GM21390 (cell line): ENCODE results near the gene IGFL3.
"Not testable (repeated sequence)": the region's sequence is repeated elsewhere in the genome, so short reads cannot be mapped to it uniquely, and the experiment has no call there.

ENCODE experiments used
- ATAC-seq: cut with Tn5 transposase; IDR thresholded peaks from one replicate; pipeline ENCODE4 v1.9.1; 2021; ENCODE audit not compliant: unreplicated experiment

IGFL3 gene

DNA sequence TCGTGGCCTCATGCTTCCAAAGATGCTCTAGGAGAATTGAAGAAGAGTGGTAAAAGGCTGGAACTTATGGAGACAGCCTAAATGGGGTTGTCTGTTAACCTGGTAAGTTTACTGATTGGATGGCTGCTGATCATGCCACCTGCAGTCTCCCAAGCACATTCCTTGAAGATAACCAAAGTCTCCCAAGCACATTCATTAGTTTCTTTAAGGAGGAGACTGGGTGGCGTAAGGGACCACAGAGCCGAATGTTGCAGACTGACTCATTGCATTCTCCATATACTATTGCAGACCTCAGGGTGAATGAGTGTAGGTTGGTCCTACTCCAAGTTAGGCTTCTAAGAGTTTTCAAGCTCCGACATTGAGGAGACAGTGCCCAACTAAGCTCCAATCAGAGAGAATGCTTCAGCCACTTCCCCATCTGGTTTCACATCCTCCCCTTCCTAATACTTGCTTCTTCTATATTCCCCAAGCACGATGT, at the start of gene IGFL3:
IGFL3 (minus strand) TSS at position 51 of the 478 bp plus-strand sequence; CDS start at position 12, 39 bp downstream.
- no peak for ATAC-seq

DNA sequence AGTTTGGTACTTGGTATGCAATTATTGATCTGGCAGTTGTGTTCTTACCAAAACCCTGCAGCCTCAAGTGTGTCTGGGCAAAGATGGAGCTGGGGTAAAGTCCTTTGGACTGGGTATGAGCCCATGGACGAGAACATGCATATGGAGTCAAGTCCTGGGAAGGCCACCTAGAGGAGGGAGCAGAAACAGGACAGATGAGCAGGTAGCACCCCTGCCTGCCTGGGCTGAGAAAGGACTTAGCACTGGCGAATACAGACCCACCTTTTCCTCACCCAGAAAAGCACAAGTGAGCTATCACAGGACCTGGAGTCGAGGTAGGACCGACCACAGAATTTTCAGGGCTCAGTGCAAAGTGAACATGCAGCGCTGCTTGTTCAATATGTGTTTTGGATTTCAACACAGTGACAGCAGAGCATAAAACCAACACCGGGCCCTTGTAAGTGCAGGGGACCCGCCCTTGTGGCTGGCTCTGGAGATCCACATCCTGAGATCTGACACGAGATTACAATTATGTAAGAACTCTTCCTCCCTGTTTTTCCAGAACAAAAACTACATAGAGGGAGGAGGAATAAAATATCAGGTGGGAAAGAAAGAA, 49.5 kb upstream of the IGFL3 start:
- ATAC-seq, result no peak

DNA sequence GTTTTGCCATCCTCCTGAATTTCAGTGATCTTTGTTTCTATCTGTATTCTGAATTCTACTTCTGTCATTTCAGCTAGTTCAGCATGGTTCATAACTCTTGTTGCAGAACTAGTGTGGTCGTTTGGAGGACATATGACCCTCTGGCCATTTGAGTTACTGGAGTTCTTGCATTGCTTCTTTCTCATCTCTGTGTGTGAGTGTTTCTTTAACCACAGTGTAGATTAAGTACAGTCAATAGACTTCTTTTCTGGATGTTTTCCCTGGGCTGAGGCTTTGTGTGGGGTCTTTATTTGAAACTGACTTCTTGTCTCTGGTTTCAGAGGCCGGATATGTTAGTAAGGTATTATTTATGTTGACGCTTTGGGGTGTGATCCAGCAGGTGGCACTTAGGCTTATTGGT, 38.2 kb upstream of the IGFL3 start:
- ATAC-seq, result no peak

DNA sequence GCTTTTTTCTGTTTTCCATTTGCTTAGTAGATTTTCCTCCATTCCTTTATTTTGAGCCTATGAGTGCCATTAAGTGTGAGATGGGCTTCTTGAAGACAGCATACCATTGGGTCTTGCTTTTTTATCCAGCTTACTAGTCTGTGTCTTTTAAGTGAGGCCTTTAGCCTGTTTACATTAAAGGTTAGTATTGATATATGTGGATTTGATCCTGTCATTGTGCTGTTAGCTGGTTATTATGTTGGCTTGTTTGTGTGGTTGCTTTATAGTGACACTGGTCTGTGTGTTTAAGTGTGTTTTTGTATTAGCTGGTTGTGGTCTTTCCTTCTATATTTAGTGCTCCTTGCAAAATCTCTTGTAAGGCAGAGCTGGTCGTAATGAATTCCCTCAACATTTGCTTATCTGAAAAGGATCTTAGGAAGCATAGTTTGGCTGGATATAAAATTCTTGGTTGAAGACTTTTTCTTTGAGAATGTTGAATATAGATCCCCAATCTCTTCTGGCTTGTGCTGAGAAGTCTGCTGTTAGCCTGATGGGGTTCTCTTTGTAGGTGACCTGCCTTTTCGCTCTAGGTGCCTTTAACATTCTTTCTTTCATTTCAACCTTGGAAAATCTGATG, 37.3 kb upstream of the IGFL3 start:
- not testable (repeated sequence) for ATAC-seq

DNA sequence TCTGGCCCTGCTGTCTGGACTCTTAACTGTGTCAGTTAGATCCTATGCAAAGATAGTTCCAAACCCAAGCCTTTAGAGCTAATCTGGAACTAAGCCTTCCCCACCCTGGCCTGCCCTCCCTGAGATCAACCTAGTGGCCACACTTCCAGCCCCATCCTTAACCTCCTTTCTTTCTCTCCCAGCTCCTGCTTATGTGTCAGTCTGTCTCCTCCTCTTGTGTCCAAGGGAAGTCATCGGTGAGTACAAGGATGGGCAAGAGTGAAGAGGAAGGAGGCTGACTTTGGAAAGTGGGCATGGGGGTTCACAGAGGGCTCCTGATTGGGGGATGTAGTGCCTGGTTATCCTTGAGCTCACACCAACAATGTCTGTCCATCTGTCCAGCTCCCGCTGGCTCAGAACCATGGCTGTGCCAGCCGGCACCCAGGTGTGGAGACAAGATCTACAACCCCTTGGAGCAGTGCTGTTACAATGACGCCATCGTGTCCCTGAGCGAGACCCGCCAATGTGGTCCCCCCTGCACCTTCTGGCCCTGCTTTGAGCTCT, 35.8 kb upstream of the IGFL3 start:
- no peak for ATAC-seq

DNA sequence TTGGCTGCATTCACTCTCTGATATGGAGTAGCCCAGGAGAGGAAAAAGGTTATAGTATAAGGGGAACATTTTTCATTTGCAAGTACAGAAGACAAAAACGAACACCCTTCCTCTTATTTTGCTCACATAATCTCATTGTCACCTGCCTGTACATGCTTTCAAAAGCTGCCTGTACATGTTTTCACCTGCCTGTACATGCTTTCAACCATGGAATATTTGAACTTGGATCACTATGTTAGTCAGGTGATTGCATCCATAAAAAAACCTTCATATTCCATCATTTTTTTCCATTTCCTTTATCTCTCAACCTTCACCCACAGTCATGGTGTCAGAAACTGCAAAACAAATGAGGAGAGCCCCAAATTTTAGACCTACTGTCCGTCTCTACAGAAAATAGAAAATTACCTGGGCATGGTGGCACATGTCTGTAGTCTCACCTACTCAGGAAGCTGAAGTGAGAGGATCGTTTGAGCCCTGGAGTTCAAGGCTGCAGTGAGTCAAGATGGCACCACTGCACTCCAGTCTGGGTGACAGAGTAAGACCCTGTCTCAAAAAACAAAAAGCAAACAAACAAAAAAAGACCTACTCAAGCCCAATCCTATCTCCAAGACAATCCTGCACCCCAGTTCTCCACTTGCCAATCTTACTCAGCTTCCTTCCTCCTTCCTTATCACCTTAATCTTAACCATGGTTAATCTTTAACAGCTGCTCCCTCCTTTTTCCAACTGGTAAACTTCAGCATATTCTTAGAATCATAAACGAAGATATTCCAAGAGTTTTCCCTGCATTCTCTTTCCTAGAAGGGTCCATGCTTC, 35.1 kb upstream of the IGFL3 start:
- ATAC-seq, result no peak

DNA sequence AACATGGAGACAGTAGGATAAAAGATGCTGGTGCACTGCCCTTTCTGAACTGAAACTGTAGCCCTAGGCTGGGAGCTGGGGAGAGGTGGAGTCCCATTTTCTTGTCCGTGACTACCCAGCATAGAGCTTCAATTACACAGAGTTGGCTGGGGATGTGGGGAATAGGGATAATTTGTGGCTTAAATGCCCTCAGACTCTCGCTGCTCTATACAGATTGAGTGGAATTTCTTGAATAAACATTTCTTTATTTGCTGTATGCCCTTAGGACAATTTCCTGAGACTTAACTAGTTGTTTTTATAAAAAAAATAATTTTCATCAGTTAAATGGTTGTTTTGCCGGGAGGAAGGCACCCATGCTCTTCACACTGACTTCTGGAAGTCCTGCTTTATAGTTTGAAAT, 30.7 kb upstream of the IGFL3 start:
- ATAC-seq, result no peak

DNA sequence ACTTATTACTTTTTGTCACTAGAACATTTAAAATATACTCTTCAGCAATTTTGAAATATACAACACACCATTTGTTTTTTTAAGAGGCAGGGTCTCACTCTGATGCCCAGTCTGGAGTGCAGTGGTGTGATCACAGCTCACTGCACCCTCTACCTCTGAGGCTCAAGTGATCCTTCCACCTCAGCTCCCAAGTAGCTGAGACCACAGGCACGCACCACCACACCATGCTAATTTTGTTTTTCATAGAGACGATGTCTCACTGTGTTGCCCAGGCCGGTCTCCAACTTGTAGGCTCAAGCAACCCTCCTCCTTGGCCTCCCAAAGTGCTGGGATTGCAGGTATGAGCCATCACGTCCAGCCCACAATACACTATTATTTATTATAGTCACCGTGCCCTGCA, 26.1 kb upstream of the IGFL3 start:
- no peak for ATAC-seq

DNA sequence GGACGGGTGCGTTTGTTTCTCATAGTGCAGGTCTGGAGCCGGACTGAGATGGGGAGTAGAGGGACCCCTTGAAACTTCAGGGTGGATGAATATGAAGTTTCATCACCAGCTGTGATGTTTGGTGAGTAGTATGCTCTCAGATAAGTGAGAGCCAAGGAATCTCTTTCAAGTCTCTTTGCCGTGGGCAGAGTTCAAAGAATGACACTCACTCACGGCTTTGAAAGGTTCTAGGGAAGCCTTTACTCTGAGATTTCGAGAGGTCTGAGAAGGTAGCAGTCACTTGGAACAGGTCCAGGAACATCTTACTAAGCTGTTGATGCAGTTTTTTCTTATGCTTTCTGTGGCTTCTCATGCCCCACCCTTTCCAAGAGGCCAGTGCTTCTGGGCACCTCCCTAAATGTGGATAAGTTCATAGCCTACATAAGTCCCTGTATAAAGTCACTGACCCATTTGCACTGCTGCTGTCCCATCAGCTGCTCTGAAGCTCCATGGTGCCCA, 23.4 kb upstream of the IGFL3 start, which contains the start of gene IGFL2:
IGFL2 (plus strand) TSS at position 448 of the 498 bp plus-strand sequence; CDS start at position 489, 41 bp downstream.
- no peak for ATAC-seq

DNA sequence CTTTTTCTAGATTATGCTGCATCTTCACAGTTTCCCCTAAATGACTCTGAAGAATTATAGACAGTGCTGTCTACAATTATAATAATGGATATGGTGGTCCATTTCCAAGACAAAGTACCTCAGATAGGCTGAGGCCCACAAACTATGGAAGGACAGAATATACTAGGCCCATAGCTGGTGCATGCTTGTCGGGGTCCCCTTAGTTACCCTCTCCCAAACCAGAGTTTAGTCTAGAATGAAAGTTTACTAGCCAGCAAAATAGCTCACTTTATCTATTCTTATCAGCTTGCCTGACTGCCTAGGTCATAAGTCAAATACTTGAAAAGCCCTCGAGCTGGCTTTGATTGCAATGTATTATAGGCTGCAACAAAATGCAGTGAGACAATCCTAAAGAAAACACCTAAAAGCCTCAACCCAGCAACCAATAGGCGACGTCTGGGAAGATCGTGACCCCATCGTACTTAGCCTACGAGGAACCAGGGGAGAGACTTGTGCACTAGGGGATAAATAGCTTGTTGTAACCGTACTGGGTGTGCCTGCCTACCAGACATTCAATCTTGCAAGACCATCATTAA, 22.8 kb upstream of the IGFL3 start:
- ATAC-seq, result no peak

DNA sequence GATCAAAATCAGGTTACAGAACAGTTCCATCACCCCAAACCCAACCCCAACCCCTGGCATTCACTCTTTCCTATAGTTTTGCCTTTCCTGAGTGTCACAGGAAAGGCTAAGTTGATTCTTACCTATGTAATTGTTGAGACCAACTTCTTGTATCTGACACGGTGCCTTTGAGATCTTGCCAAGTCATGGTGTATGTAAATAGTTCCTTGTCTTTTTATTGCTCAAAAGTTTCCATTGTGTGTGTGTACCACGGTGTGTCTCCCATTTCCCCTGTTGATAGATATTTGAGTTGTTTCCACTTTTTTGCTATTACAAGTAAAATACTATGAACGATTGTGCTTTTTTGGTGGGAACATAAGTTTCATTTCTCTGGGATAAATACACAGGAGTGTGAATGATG, 20.3 kb upstream of the IGFL3 start:
- ATAC-seq, result no peak

DNA sequence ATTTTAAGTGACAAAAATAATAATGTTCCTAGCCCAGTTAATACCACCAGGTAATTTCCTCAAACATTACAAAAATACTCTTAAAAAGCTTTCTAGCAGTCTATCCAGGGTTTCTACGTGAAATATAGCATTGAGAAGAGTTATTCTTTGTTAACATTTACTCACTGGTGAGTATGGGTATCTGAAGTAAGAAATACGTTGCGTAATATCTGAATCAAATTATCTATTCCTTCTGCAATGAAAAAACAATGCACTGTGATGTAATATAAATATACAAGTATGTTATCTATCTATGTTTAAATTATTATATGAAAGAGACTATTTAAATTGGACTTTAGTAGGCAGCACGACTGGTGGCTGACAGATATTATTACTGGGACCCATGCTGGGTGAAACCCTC, 17.8 kb upstream of the IGFL3 start:
- ATAC-seq, result no peak

DNA sequence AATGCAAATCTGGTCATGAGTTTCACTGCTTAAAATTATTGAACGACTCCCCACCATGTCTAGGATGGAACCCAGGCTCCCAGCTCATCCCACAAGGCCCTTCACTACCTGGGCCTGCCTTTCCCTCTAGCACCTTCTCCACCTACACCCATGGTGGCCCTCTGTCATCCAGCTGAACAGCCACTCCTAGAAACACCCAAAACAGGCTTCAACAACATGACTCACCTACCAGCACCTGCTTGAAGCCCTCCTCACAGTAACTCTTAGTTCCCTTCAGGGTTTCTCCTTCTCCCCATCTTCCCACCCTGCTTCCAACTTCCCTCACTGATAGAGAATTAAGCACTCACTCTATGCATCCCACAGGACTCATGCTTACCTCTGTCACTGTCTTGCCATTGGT, 16.9 kb upstream of the IGFL3 start:
- ATAC-seq, result no peak

DNA sequence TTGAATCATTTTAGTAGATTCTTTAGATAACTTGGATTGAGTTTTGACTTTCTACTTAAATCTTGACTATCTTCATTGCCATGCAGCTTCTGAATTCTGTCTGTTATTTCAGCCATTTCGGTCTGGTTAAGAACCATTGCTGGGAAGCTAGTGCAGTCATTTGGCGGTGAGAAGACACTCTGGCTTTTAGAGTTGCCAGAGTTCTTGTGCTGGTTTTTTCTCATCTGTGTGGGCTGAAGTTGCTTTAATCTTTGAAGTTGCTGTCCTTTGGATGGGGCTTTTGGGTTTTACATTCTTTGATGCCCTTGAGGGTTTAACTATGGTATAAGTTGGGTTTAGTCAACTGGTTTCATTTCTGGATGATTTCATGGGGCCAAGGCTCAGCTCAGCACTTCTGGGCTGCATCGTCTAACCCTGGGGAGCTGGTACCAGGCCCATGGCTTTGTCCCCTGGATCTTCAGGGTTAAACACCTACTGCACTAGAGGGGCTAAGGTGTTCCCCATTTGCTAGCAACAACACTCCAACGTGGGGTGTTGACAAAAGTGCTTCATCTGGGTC, 13.5 kb upstream of the IGFL3 start:
- ATAC-seq, result no peak

DNA sequence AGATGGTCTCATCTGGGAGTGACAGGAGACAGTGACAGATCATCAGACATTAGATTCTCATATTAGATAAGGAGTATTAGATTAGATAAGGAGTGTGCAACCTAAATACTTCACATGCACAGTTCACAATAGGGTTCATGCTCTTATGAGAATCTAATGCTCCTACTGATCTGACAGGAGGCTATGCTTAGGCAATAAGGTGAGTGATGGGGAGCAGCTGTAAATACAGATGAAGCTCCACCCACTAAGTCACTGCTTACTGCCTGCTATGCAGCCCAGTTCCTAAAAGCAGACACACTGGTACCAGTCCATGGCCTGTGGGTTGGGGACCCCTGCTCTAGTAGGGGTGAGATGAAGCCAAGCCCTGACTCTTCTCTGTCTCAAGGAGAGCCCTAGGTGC, 10.0 kb upstream of the IGFL3 start:
- no peak for ATAC-seq

DNA sequence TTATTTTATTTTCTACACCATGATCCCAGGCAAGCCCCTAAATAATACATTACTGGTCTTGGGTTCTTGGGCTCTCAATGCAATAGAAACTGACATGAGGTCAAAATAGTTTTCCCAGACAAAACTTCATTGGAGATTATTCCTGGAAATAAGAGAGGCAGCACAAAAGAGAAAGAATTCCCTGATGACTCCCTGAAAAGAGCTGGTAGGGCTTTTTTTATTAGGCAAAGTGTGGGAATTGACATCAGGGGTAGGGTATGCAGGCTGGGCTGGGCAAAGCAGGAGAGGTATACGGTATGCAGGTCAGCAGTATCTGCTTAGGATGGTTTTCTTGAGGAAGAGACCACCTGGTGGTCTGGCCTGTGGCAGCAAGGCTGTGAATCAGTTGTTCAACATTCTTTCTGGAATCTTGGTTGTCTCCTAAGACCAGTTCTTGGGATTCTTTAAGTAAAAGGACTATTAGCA, 9.3 kb upstream of the IGFL3 start:
- no peak for ATAC-seq

DNA sequence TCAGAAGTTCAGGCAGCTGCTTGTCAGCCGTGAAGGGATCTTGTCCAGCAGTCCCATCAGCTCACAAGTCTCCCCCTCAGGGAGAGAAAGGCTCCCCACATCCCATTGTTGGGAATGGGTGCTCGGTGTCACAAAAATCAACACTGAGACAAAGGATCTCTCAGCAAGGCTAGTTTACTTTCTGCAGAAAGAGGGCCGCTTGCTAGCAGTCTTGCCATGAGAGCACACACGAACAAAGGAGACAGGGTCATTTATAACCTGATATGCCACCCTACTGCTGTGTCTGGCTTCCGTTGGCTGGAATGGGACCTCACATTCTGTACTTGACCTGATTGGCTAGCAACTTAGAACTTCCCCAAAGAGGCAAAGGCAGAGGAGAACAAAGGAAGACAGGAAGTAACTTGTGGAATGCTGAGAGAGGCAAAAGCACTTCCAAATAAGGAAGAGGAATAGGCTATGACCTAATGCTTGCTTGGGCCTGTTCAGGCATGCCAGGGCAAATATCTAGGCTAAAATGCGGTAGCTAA, 8.7 kb upstream of the IGFL3 start:
- ATAC-seq, result no peak

DNA sequence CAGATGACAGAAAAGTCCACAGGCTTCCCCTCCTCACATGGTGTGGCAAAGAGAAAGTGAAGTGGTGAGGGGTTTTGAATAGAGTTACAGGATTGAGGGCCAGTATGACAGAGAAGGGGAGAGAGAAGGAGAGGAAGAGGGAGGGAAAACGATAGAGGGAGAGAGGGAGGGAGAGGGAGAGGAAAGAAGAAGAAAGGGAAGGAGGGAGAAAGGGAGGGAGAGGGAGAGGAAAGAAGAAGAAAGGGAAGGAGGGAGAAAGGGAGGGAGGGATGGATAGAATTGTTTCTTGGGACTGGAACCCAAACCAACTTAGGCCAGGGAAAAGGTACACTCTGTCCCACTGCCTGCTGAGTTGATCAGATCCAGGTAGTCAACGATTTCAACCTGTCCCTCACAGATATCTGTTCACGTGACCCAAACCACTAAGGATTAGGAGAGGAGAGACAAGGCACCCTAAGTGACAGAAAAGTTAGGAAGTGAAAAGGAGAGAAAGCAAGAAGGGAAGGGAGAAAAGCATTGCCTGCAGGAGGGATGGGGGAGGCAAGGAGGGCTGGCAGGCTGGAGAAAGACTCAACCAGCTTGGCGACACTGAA, 8.1 kb upstream of the IGFL3 start:
- no peak for ATAC-seq

DNA sequence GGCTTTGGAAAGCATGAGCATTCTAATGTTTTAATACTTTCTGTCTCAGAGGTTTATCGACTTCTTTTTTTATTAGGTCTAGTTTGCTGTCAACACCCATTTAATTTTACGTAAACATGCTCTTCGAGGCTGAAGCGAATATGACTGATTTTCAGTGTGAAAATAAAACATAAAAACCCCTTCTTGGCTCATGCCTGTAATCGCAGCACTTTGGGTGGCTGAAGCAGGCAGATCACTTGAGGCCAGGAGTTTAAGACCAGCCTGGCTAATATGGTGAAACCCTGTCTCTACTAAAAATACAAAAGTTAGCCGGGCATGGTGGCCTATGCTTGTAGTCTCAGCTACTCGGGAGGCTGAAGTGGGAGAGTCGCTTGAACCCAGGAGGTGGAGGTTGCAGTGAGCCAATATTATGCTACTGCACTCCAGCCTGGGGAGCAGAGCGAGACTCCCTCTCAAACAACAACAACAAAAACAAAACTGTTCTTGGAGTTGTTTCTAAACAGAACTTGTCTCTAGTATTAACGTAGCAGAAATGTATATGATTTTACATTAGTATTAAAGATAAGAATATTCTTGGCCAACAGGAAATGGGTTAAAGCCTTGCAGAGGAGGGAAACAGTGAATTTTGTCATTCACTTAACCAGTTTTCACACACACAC, 7.1 kb upstream of the IGFL3 start:
- ATAC-seq, result no peak
